Measurements from ENCODE around the gene YWHAB.

YWHAB gene

DNA sequence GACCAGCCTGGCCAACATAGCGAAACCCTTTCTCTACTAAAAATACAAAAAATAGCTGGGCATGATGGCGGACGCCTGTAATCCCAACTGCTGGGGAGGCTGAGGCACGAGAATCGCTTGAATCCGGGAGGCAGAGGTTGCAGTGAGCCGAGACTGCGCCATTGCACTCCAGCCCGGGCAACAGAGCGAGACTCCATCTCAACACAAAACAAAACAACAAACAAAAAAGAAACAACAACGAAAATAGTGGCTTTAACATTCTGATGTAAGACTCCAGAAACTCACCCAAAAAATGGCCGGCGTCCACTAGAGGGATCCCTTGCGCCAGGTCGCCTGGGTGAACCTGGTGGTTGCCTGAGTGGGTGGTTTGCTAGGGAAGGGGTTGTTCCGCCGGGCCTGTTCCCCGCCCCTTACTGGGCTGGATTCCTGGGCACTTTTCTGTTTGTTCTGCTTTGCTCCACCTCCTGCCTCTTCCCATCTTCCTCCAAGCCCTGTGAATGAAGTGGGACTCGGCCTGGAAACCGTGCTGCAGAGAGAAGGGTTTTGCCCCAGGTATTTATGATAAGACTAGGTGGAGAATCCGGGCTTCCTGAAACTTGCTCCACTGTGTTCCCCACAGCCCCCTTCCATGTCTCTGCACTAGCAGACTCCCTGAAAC is 25.9 kb downstream of the YWHAB start:
- DNase-seq (ENCODE audit: low read depth in 2 of 2), result no peak

DNA sequence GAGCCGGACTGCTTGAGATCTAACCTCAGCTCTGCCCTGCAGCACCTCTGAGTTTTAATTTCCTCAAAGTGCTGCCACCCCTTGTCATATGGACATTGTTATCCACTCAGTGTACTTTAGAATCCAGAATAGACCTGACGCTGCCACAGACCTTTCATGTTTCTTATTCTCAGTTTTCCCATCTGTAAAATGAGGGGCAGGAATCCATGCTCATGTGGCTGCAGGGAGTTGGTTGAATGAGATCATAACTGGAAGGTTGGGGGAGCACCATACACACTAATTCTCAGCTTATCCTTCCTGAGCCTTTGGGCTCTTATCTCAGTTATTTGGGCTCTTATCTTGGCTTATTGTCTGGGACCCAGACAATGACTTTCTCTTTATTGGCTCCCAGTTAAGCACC is 26.7 kb downstream of the YWHAB start:
- DNase-seq (ENCODE audit: low read depth in 2 of 2), result no peak

DNA sequence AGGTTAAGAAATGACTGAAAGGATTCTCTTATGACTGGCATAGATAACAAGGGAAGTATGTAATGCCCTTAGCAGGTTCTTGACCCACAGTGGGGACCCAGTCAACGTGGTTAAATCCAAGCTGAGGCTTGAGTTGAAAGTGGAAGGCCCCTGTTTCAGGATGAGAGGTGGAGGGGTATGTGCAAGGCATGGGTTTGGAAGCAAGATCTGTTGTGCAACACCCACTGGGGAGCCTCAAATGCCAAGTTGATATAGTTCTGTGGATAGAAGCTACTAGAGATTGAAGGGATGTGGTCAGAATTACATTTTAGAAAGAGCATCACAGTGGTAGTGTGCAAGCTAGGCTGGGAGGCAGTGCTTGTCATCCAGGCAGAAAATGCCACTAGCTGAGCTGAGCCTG is 29.4 kb downstream of the YWHAB start:
- no peak for DNase-seq (ENCODE audit: low read depth in 2 of 2)

DNA sequence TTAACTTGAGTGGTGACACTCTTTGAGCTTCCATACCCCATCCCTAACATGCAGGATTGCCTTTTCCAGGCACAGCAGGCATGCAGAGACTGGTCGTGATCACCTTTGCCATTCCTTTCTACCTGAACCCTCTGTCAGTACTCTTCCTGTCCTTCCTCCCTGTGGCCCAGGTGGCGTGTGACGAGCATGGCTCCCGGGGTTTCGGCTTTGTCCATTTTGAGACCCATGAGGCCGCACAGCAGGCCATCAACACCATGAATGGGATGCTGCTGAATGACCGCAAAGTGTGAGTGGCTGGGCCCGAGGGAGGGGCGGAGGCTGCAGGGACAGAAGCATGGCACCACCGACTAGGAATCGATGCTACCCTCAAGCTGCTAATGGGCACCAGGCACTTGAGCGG is 31.1 kb downstream of the YWHAB start:
- DNase-seq (ENCODE audit: low read depth in 2 of 2), result no peak

DNA sequence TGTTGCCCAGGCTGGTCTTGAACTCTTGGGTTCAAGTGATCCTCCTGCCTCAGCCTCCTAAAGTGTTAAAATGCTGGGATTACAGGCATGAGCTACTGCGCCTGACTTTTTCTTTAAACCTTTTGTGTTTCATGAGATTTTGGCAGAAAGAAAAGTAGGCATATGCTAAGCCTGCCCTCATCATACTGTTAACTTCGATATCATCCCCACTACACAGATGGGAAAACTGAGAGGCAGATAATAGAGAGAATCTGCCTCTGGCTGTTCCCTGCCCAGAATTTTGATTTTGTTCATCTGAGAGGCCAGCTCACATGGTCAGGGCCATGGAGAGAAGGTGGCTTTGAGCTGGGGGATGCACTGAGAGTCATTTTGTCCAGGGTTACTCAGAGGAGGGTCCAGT is 31.9 kb downstream of the YWHAB start:
- DNase-seq (ENCODE audit: low read depth in 2 of 2), result no peak

DNA sequence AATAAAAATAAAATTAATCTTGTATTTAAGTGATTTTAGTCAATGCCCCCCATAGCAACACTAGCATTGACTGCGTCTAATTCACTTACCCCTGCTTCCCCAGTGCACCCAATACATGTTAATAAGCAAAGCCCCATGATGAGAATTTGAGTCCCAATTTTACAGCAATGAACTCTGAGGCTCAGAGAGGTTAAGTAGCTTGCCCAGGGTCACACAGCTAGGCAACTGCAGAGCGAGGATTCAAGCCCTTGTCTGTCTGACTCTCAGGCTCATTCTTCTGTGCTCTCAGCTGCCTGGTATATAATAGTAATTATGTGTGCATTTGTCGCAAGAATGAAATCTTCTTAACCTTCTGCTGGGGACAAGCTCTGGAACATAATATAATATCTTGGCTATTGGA is 32.8 kb downstream of the YWHAB start:
- DNase-seq (ENCODE audit: low read depth in 2 of 2), result no peak

DNA sequence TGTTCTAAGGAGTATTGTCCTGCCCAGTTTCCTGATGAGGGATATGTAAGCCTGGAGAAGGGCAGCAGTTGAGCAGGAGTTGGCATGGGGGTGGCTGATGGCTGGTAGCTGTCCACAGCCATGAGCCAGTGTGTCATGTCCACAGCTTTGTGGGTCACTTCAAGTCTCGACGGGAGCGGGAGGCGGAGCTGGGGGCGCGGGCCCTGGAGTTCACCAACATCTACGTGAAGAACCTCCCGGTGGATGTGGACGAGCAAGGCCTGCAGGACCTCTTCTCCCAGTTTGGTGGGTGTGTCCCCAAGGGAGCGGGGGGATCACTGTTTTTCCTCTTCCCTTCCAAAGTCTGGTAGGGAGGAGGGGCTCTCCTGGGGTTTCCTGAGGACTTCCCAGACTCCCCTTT is 33.3 kb downstream of the YWHAB start:
- DNase-seq (ENCODE audit: low read depth in 2 of 2), result no peak

DNA sequence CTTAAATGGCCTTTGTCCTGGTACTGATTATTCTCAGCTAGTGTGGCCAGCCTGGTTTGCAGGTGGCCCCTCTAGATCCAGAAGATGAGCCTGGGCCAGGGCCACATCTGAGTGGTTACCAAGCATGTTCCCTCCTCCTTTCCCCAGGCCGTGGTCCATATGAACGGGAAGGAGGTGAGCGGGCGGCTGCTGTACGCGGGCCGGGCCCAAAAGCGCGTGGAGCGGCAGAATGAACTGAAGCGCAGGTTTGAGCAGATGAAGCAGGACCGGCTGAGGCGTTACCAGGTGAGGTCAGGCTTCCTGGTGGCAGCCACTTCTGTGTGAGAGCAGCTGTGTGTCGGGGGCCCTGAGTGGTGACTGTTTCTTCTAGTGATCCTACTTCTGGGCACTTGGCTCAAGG is 35.9 kb downstream of the YWHAB start:
- no peak for DNase-seq (ENCODE audit: low read depth in 2 of 2)

DNA sequence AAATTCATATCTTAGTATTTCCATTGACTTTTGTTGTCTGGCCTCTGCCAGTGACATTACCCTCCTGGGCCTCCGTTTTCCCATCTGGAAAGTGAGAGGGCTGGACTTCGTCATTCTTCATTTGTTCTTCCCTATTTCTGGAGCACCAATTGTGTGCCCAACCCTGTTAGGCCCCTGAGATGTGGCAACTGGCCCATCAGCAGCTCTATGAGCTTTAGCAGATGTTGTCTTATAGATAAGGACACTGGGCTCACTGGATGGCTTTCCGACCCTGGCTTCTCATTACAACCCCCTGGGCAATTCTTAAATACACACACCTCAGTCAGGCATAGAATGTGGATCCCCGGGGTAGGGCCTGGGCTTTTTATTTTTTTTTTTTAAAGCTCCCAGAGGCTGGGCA is 39.0 kb downstream of the YWHAB start:
- no peak for DNase-seq (ENCODE audit: low read depth in 2 of 2)

DNA sequence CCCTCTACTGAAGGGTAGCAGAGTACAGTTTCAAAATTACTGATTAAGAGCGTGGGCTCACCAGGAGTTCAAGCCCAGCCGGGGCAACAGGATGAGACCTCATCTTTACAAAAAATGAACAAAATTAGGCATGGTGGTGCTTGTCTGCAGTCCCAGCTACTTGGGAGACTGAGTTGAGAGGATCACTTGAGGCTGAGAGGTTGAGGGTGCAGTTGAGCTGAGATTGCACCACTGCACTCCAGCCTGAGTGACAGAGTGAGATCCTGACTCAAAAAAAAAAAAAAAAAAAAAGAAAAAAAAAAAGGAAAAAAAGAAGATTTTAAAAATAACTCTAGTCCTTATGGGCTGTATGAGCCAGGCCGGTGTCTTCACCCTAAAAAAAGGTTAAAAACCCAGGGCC is 43.1 kb downstream of the YWHAB start:
- no peak for DNase-seq (ENCODE audit: low read depth in 2 of 2)

DNA sequence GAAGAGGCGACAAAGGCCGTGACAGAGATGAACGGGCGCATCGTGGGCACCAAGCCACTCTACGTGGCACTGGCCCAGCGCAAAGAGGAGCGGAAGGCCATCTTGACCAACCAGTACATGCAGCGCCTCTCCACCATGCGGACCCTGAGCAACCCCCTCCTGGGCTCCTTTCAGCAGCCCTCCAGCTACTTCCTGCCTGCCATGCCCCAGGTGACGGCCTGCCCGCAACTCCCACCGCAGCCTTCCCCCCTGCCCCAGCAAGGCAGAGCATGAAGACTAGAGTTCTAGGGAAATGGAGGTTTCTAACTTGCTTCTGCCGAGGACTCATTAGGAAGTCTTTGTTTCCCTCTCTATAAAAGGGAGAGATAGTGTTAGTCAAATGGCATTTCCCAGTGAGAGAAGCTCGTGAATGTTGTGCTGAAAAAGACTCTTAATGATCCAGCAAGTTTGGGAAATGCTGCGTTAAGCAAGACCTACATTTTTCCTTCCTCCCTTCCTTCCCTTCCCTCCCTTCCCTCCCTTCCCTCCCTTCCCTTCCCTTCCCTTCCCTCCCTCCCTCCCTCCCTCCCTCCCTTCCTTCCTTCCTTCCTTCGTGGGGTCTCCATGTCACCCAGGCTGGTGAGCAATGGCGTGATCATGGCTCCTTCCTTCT is 45.1 kb downstream of the YWHAB start:
- DNase-seq (ENCODE audit: low read depth in 2 of 2), result no peak

DNA sequence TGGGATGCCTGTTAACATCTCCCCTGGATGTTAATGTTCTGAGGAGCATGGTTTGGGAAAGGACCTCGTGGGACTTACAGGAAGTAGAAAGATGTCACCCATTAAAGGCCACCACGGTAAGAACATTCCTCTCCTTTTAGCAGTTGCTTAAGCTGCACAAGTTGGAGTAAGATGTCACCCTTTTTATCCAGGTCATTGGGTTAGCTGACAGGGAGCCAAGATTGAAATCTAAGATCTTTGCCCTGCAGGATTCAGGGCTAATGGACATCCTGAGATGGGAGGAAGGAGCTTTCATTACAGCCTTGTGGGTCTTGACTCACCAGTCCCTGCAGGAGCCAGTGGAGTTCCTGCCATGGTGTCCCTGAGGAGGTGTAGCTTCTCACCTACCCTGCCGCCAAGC is 46.4 kb downstream of the YWHAB start:
- DNase-seq (ENCODE audit: low read depth in 2 of 2), result no peak

DNA sequence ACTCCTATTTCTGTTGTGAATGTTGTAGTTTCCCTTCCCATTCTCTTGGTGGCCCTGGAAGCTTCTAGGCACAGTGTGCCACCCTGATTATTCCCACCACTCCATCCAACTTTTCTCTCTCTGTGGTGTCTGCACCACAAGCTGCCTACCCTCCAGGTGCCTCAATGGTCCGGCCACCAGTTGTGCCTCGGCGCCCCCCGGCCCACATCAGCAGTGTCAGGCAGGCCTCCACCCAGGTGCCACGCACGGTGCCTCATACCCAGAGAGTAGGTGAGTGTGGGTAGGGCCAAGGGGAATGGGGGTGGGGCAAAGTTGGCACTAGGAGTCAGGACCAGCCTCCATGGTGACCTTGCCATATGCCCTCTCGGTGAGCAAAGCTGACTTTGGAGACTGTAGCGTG is 47.4 kb downstream of the YWHAB start:
- no peak for DNase-seq (ENCODE audit: low read depth in 2 of 2)

DNA sequence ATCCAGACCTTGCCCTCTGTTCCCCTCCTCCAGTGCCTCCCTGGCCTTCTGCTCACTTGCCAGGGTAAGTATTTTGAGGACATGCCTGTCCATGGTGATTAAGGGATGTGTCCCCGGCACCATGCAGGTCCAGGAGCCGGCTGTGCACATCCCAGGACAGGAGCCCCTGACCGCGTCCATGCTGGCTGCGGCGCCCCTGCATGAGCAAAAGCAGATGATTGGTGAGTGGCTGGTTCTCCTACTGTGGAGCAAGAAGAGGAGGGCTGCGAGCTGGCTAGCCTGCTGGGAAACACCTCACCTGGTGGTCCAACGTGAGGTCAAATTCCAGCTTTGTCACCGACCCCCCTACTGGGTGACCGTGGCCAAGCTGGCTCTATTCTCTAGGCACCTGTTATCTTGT is 51.0 kb downstream of the YWHAB start:
- DNase-seq (ENCODE audit: low read depth in 2 of 2), result no peak

DNA sequence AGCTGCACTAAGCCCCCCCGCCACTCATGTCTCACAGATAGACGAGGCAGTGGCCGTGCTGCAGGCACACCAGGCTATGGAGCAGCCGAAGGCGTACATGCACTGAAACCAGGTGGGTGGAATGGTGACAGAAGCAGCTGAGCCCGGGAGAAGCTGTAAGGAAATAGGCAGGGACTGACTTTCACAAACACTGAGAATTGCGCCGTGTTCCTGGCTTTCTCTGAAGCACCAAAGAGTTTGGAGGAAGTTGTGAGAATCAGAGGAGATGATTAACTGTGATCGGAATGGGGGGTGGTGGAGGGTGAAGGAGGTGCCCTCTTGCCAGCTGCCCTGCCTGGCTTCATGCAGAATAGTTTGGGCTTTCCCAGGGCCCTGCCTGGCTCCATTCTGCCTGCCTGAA is 53.1 kb downstream of the YWHAB start:
- no peak for DNase-seq (ENCODE audit: low read depth in 2 of 2)

DNA sequence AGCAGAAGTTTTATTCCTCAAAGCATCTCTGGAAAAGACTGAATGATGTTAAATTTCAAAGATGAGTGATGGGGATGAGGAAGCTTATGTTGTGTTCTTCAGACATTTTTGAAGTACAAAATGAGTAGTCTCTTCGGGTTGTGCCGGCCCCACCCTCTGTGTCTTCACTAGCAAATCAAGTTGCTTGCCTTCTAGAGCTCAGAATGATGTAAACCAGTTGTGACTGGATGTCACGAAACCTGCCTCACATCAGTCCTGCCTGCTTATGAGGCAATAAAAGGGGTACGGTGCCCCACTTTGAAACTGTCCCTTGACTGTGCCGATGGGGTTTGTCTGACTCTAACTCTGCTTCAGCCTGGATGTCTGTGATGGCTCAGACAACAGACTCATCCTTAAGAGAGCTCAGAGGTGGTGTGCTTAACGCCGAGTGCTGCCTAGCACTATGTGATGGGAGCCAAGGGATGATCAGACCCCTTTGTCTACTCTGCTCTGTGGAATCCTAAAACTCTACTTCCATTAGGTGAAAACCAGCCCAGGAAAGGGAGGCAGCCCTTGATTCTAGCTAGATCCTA is 55.7 kb downstream of the YWHAB start:
- DNase-seq (ENCODE audit: low read depth in 2 of 2), result no peak

DNA sequence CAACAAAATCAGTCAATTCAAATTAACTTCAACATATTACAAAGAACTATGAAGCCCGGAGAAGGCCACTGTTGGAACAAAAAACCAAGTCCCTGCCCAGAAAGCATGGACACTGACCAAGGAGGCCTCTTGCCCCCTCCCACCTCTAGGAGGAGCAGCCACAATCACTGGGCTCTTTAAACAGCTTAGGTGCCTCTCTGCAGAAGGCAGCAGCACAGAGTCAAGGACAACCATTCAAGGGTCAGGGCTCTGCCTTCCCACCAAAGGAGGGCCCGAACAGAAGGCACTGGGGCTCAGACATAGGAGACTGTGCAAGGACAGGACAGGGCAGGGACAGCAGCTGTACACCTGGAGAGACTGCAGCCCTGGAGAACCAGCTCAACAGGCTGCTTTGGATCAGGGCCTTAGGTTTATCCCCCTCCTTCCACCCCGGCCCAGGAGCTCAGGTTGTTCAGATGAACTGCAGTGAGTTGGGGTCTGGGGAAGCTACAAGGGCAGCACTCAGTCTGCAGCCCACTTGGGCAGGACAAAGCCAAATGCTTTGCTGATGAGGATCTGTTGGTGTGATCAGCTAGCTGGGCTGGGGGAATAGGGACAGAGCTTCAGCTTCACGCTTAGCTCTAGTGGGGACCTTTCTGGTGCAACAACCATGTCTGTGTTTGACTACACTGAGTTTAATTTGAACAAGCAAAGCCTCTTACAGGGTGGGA is 56.9 kb downstream of the YWHAB start:
- no peak for DNase-seq (ENCODE audit: low read depth in 2 of 2)

DNA sequence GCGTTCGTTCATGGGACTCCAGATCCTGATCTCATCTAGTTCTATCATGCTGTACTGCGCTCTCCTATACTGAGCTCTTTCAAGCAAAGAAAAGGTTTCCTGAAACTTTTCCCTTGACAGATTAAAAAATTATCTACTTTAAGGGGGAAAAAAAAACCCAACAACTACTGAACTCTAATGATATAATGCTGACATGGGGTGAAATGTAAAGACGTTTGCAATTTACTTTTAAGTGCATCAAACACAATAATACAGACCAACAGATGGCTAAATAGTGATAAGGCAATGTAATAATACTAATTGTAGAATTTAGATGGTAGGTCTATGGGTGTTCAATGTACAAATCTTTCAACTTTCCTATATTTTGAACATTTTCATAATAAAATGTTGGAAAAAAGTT is 58.3 kb downstream of the YWHAB start:
- no peak for DNase-seq (ENCODE audit: low read depth in 2 of 2)

DNA sequence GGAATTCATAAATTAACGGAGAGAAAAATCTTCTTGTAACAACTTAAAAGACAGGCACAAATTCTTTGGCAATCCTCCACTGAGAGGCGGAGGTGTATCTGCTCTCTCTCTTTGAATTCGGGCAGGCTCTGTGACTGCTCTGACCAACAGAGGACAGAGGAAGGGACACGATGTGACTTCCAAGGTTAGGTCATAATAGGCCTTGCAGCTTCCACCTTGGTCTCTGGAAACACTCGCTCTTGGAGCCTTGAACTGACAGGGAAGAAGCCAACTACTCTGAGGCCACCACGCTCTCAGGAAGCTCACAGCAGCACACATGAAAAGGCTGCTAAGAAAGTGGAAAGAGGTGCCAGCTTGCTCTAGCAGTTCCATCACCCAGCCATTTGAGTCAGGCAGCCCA is 59.8 kb downstream of the YWHAB start:
- DNase-seq (ENCODE audit: low read depth in 2 of 2), result no peak

DNA sequence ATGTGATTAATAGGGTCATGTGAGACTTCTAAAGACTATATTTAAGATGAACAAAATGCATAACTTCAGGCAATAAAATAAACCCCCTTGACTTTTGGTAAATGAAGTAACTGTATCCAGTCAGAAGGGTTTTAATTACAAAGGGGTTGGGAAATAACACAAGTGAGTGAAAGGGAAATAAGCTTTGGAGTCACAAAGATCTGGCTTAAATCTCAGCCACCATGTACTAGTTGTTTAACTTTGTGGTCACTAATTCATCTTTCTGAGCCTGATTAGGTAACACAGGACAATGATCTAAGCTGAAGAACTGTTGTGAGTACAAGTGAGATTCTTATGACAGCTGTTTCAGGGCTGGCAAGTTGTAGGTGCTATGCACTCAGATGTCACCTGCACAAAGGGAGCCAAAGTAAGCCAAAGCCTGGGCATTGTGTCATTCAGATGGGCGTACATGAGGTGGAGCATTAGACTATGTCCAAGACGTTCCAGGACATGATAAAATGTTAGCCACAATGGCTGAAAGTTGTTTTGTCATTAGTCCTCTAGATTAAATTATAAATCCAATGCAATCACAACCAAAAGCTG is 60.9 kb downstream of the YWHAB start:
- DNase-seq (ENCODE audit: low read depth in 2 of 2), result no peak

DNA sequence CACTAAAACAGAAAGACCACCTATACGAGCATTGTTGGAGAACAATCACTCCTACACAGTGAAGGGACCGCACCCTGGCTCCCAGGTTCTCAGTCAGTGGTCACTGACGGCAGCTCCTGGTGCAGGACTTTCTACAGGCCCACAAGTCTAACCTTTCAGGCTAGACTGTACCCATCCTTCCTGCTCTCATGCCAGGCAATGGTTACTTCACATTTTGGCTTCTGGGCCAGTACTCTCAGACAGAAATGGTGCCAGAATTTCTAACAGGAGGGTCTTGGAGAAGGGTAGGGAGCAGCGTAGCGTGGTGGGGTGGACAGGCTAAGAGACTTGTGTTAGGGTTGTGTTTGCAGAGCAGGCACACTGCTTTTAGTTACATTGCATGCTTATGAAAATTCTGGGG is 62.6 kb downstream of the YWHAB start:
- no peak for DNase-seq (ENCODE audit: low read depth in 2 of 2)

DNA sequence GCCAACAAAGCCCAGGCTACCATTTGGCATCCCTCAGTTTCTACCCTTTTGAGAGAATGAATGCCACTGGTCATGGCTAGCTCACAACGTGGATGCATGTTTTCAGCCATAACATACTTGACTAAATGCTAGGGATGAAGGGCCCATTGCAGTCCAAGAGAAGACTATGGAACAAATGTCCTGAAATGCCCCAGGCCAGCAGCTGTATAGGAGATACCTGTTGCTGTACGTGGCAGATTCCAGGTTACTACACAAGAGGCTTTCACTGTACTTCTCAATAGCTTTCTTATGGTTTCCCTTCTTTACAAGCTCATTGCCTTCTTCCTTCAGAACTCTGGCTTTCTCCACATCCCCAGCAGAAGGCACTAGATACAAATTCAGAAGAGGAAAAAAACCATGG is 63.0 kb downstream of the YWHAB start:
- DNase-seq (ENCODE audit: low read depth in 2 of 2), result no peak

DNA sequence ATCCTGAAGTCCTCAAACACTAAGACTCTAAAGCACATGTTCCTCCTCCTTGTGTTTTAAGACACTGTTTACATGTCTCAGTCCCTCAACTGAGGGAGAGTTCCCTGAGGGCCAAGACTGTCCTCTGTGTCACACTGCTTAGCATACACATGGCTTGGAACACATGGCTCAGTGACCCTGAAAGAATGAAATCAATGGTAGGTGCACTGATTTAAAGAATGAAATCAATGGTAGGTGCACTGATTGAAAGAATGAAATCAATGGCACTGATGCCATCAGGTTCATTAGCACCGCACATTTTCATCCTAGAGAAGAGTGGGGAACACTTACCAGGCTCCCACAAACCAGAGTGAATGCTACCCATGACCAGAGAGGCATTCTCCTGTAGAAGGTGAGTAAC is 64.9 kb downstream of the YWHAB start:
- no peak for DNase-seq (ENCODE audit: low read depth in 2 of 2)

Measured in fibroblast of skin of left quadriceps (primary cell).